ENCODE measurements around the gene C1QL2. TPM values are rescaled to one million over a fixed set of nuclear protein-coding genes. Genes with fewer than 3 reads are reported as not detected.

The C1QL2 gene
- polyA plus RNA-seq, 4 donors: not detected

DNA sequence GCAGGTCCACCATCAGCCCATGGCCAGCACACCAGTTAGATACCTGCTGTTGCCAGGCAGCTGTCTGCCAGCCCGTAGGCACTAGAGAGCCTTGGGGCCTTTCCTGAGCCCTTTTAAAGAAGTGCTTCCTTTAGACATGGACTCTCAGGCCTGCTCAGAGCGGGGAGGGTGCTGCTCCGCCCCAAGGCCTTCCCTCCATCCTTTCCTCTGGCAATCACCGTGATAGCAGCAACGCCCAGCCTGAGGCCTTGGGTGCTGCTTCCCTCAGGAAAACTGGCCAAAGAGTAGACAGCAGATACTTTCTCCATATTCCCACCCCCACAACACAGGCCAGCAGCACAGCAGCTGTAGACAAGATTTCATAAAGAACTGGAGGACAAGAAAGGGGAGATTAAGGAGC is 22.3 kb upstream of the C1QL2 start:
- DNase-seq (ENCODE audit: low read depth in 4 of 4, low spot score in 3 of 4): no peak

DNA sequence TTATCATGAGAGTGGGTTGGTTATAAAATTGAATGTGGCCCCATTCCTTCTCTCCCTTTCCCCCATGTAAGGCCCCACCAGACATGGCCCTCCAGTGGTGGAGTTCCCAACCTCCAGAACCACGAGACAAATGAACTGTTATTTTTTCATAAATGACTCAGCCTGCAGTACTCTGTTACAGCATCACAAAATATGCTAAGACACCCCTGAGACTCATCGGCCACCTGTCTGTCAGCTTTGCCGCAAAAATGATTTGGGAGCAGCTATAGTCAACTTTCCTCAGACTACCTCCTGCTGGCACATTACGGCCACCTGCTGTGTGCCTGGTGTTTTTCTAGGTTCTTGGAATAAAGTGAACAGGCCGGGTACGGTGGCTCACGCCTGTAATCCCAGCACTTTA is 21.4 kb upstream of the C1QL2 start:
- no peak for DNase-seq (ENCODE audit: low read depth in 4 of 4, low spot score in 3 of 4)

DNA sequence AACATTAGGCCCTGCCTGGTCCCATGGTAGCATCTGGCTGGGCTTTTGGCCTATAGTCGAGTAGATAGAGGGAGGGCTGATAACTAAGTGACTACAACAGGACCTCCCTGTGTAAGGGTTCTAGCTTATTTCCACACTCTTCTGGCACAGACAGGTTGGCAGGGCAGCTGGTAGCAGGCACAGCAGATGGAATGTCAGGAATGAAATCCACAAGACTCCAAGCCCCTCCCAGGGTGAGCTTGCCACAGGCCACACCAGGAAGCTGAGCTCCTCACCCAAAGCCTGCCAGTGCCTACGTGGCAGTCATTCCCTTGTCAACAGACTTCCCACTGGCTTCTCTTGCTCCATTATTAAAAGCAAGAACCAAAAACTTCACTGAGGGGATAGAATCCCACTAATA is 20.7 kb upstream of the C1QL2 start:
- DNase-seq (ENCODE audit: low read depth in 4 of 4, low spot score in 3 of 4): no peak

DNA sequence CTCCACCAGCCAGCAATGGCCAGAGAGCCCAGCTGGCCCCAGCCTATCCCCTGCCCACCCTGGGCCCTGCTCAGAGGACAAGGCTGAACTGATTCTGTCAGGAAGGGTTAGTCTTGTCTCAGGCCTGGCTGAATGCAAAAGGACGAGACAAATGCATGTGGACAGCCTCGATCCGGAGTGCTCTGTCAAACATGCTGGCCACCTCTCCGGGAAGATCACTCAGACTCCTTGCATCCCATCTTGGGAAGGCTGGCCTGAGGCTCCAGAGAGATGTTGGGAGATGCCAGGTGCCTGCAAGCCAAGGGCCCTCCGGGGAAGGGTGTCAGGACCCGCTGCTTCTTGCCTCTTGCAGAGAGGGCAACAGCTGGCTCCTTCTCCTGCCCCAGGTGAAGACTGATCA is 20.2 kb upstream of the C1QL2 start:
- no peak for DNase-seq (ENCODE audit: low read depth in 4 of 4, low spot score in 3 of 4)

DNA sequence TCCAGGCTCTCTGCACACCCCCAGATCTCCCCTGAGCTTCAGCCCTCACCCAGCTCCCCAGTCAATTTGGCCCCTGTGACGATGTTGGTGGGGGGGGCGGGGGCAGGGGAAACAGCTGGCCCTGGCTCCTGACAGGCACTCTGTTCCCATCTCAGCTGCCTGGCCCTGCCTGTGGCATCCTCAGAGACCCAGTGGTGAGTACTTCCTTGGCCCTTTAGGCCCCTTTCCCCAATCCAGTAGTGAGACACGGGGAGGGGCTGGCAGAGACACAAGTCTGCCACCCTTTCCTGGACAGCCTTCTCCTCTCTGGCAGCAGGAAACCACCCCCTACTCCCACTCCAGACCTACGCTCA is 19.3 kb upstream of the C1QL2 start:
- DNase-seq (ENCODE audit: low read depth in 4 of 4, low spot score in 3 of 4): no peak

DNA sequence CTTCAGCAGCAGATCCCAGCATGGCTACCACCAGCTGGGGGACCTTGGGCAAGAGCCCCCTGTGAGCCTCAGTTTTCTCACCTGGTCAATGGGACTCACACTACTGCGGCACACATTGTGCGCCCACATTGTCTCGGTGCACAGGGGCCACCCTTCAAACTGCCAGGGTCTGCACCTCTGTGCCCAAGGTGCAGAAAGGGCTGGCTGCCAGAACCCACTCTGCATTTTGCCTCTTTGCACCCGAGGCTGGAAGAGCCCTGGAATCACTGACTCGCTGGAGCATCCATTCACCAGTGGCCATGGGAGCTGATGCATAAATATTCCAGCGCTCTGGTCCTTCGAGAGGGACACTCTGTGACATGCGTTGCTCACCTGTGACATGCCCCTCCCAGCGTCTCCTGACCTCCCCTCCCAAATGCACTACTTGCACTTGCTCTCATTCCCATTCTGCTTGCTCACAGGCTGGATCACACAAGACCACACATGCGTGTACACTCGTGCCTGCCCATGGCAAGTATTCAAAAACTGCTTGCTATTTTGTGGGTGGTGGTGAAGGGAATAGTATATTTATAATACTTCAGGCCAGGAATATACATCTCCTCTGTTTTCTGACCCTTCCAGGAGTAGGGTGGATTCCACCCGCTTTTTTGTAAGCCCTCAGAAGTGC is 18.8 kb upstream of the C1QL2 start:
- DNase-seq (ENCODE audit: low read depth in 4 of 4, low spot score in 3 of 4): no peak

DNA sequence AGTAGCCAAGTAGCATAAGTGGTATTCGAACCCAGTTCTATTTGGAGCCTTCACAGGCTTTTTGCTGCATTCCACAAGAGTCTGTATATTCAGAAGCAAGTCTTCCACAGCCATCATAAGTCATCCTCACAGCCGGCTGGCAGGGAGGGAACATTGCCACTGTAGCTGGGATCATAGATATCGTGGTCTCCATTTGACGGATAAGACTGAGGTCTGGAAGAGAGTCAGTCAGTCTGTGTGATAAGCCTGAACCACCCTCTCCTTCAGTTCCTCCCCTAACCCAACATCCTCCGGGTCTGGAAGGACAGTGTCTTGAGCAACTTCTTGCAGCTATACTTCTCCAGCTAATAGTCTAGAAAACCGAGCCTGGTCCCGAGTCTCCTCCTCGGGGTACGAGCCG is 17.0 kb upstream of the C1QL2 start:
- DNase-seq (ENCODE audit: low read depth in 4 of 4, low spot score in 3 of 4): no peak

DNA sequence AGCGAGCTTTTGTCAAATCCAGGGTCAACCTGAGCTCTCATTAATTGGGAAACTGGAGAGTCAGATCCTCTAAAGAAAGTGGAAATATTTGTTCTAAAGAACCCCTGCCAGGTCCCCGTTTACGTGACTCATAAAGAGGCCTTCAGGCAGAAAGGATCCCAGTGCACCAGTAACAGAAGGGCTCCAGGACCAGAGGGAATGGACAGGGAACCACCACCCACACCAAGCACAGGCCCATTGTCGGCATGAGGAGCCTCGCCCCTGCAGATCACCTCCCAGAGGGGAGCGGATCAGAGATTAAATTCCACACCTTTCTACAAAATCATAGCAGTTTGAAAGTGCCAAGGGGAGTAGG is 16.4 kb upstream of the C1QL2 start:
- no peak for DNase-seq (ENCODE audit: low read depth in 4 of 4, low spot score in 3 of 4)

DNA sequence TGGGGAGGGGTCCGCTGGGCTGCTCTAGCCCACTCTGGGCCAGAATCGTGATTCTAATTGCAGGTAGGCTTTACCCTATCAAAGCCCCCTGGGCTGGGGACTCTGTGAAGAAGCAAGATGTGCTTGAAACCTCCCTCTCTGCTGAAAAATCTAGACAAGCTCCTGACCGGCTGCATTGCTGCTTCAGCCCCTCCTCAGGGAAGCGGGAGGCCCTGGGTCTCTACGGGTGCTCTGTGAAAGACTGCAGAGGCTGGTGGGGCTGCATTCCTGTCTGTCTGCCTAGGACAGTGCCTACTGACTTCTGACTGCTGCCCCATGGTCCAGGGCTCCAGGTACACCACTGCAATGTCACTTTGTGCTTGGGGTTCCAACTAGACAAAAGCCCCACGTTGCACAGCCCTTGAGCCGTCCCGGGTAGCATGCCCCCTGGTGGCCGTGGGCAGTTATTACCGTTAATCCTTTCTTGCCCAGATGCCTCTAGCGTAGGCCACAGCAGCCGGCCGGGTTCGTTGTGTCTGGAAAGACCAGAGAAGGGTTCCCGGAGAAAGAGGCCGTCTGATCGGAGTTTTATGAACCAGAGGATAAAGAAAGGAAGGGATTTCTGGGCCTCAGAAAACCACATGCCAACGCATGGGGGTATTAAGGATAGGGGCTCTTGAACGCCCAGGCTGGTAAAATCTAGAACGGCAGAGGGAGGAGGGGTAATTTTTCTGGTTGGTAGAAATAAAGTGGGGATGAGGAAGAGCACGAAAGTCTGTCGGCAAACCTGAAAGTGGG is 15.9 kb upstream of the C1QL2 start:
- DNase-seq (ENCODE audit: low read depth in 4 of 4, low spot score in 3 of 4): no peak

DNA sequence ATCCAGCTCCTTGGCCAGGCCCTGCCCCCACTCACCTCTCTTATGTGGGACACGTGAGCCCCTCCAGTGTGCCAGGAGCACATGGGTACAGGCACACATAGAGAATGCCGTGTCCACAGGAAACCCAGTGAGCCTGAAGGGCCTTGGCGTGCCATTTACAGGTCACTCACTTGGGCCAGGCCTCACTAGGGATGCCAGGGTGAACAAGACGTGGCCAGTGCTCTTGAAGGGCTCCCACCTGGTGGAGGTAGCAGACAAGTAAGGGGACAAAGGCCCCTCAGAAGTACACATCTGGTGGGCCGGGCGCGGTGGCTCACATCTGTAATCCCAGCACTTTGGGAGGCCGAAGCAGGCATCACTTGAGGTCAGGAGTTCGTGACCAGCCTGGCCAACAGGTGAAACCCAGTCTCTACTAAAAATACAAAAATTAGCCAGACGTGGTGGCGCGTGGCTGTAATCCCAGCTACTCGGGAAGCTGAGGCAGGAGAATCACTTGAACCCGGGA is 15.1 kb upstream of the C1QL2 start:
- DNase-seq (ENCODE audit: low read depth in 4 of 4, low spot score in 3 of 4): no peak

DNA sequence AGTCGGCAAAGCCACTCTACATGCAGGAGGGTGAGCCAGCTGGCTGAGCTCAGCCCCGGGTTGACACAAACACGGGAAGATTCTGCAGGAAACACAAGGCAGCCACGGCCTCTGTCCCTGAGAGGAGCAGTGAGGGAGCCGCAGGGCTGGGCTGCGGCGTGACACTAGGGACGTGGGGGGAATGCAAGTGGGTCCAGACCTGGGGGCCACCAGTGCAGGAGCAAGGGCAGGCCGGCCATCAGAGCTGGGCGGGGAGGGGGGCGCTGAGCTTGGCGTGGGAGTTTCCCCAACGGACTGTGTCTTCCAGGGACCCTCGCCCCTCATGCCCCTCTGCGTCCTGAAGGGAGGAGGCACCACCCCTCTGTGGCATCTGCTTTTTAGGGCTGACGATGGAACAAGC is 12.0 kb upstream of the C1QL2 start:
- no peak for DNase-seq (ENCODE audit: low read depth in 4 of 4, low spot score in 3 of 4)

DNA sequence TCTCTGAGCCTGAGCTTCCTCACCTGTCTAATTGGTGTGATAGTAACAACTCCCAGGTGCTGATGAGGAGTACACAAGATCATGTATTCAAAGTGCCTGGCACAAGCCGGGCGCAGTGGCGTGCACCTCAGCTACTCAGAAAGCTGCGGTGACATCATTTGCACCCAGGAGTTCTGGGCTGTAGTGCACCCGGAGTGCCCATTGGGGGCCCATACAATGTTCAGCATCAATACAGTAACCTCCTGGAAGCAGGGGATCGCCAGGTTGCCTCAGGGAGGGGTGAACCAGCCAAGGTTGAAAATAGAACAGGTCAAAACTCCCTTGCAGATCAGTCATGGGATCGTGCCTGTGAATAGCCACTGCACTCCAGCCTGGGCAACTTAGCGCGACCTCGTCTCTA is 11.2 kb upstream of the C1QL2 start:
- no peak for DNase-seq (ENCODE audit: low read depth in 4 of 4, low spot score in 3 of 4)

DNA sequence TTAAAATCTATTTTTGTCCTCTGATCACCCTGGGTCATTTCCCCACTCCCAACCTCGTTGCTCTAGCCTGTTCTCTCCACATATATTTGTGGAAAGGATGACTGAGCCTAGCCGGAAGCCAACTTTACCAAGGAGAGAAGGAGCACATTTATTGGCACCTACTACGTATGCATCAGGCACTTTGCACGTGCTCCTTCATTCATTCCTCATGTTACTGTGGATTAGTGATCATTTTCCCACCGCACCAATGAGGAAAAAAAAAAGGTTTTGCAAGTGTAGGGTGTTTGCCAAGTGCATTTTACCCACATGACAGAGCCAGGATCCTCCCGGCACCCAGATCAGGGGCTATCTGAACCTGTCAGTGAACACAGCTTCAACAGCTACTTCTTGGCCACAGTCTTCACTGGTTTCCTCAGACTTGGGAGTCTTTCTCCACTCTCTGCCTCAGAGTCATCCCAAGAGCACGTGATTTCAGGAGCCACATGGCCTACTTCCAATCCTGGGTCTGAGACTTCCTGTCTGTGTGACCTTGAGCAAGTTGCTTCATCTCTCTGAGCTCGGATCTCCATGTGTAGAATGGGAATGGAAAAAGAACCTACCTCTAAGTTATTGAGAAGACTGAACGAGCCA is 1.9 kb upstream of the C1QL2 start:
- DNase-seq (ENCODE audit: low read depth in 4 of 4, low spot score in 3 of 4): no peak

DNA sequence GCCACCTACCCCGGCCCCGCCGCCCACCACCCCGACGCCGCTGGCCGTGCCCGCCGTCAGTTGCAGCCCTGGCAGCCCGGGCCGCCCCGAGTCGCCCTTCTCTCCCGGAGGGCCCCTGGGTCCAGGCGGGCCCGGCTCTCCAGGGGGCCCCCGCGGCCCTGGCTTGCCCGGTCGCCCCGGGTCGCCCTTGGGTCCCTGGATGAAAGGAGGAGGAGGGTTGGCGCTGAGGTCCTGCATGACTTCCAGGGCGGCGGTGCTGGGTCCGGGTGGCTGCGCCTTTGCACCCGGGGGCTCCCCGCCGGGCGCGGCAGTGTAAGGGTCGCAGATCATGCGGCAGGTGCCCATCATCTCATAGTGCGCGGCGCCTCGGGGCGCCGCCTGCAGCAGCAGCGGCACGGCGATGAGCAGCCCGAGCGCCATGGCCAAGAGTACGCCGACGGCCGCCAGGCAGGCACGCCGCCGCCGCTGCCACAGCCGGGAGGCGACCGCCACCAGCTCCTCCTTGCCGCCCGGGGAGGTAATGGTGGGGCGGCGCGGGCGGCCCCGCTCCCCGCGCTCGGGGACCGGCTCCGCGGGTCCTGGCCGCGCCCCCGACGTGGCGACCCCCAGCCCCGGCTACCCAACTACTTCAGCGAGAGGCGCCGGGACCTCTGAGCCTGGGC is 570 bp downstream of the C1QL2 start:
- DNase-seq (ENCODE audit: low read depth in 4 of 4, low spot score in 3 of 4): no peak

DNA sequence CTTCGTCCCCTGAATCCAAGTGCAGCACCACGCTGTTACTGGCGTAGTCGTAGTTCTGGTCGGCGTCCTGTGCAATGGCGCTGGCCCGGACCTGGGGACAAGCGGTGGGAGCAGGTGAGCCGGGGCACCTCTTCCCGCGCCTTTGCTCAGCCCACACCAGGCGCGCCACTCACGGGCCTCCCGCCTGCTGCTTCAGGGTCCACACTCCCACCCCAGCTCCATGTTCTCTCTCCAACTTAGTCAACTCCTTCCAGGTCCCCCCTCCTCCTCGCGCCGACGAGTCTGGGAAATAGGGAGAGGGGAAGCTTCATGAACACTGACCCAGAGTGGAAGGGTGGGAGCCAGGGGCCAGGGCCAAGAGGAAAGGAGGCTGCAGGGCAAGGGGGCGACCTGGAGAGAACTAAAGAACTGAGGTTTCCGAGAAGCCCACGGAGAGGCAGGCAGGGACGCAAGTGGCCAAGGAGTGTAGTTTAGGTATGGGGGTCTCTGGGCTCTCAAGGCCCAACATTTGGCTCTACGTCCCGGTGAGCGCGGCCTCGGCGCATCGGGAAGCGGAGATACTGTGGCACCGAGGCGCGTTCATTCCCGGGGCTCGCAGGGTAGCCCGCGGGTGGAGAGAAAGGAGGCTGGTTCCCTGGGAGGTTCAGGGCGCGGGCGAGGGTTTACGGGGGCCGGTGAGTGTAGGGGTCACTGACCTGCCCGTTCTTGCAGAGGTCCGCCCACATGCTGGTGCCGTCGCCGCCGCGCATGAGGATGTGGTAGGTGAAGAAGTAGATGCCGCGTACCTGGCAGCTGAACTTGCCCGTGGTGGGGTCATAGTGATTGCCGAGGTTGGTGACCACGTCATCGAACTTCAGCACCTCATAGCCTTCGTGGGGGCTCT is 1.4 kb downstream of the C1QL2 start:
- DNase-seq (ENCODE audit: low read depth in 4 of 4, low spot score in 3 of 4): no peak

DNA sequence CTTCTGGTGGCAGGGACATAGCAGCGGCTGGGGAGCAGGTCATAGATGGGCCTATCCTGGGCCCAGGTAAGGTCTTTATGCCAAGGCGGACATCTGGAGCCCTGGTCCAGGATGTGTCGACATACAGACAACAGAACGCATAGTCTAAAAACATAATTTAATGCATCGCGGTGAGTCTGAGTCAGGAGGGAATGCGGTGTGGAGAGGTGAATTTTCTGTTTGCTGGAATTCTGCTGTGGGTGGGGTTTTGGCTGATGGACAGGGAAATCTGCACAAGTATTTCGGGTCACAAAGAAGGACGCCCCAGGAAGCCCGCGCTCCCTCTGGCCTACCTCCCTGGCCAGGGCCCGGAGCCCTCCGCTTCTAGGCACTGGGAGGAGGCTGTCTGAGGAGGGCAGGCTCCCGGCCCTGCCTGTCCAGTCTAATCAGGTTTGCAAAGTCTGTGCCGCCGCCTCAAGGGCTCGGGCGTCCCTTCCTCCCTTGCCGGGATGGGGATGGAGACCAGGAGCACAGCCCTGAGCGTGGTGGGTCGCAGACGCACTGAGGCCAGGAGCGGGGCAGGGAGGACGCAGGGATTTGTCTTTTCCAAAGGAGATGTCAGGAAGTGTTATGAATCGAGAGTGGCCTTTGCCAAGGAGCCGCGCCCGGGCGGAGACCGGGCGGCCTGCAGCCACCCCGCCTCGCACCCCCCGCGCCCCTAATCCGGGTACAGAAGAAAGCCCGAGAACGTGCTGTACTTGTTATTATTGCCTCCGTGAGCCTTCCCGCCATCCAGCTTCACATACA is 2.3 kb downstream of the C1QL2 start:
- no peak for DNase-seq (ENCODE audit: low read depth in 4 of 4, low spot score in 3 of 4)

DNA sequence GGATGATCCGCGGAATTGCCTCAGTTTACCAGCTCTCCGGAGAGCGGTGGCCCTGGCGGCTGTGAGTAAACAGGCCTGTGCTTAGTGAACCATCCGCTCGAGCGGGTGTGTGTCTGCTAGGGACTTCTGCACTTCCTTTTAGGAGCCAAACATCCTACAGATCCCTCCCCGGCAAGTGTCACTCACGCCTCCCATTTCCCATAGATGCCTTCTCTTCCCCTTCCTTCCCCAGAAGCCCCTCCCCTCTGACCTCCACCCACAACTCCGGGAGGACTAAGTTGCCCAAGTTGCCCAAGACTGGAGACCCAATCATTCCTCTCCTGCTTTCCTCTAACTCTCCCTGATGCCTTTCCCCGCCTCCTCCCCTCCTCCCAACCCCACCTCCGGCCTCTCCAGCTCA is 2.9 kb downstream of the C1QL2 start:
- no peak for DNase-seq (ENCODE audit: low read depth in 4 of 4, low spot score in 3 of 4)

DNA sequence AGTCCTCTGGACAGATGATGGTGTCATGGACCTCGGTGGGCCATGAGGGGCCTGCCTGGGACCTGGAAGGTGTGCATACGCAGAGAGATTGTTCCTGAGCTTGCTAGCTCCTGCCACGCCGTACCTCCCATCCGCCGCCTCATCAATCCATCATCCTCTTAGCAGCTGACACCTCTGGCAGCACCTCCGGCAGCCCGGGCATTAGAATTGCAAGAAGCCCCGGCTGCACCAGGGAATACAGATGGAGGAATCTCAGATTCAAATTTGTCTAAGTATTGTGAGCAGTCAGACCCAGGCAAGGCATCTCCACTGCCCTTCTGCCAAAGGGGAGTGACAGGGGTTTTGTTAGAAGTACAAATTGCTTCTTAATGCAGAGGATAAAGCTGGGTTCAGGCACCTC is 4.5 kb downstream of the C1QL2 start:
- no peak for DNase-seq (ENCODE audit: low read depth in 4 of 4, low spot score in 3 of 4)

DNA sequence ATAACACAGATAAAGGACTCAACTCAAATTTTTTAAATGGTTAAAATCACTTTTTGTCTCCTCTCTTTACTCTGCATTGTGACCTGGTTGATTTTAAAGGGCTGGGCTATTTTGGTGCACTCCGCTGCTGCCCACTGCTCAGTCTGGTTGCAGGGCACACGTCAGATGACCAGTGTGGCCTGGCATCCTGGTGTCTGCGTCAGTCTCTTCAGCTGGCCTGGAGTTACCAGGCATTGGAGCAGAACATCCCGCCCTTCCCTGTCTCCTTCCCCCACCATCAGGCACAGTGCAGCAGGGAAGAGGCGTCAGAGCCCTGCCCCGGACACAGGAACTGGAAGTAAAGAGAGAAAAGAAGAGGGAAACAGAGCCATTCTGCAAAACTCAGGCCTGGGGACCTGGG is 8.9 kb downstream of the C1QL2 start:
- DNase-seq (ENCODE audit: low read depth in 4 of 4, low spot score in 3 of 4): no peak

Data from right renal pelvis (tissue), 4 donors.